Glutamatergic neuron (in vitro differentiated cells): ENCODE data around the gene GRPR. TPM values are rescaled to one million over a fixed set of nuclear protein-coding genes. Genes with fewer than 3 reads are reported as not detected.

Source experiments
- DNase-seq: peaks from one replicate; pipeline ENCODE4 v3.0.0; 2022
- H3K27ac Mint-ChIP-seq: one replicate; pipeline ENCODE4 v1.8.0; 2020; ENCODE audit warnings: mild to moderate bottlenecking, mixed read lengths, inconsistent platforms; ENCODE audit not compliant: unreplicated experiment
- H3K27me3 Mint-ChIP-seq: one replicate; pipeline ENCODE4 v1.8.0; 2020; ENCODE audit warnings: mild to moderate bottlenecking, moderate library complexity, mixed read lengths, inconsistent platforms; ENCODE audit not compliant: unreplicated experiment
- H3K36me3 Mint-ChIP-seq: one replicate; pipeline ENCODE4 v1.8.0; 2020; ENCODE audit warnings: mild to moderate bottlenecking, mixed read lengths, inconsistent platforms; ENCODE audit not compliant: unreplicated experiment
- H3K4me1 Mint-ChIP-seq: one replicate; pipeline ENCODE4 v1.8.0; 2020; ENCODE audit warnings: mild to moderate bottlenecking, low read depth, mixed read lengths, inconsistent platforms; ENCODE audit not compliant: unreplicated experiment
- H3K4me3 Mint-ChIP-seq: one replicate; pipeline ENCODE4 v1.8.0; 2020; ENCODE audit warnings: mild to moderate bottlenecking, mixed read lengths, inconsistent platforms; ENCODE audit not compliant: unreplicated experiment
- H3K9me3 Mint-ChIP-seq: one replicate; pipeline ENCODE4 v1.8.0; 2020; ENCODE audit warnings: mild to moderate bottlenecking, moderate library complexity, mixed read lengths, inconsistent platforms; ENCODE audit not compliant: unreplicated experiment
- total RNA-seq: library from RNA; stranded (reverse); fragmentation: NEBNext Ultra II Directional; extraction: Animal tissue kit (Norgen Biotek cat#: 25700); gene quantifications from one replicate; pipeline ENCODE4 v1.2.1, GENCODE V29; 2021; ENCODE audit not compliant: unreplicated experiment
- TF ChIP-seq, protein P1 (sequence below): fragments of 200-600 bp; sonication (generic); IDR thresholded peaks from one replicate; pipeline ENCODE4 v1.5.0; 2021; ENCODE audit not compliant: partially characterized antibody, unreplicated experiment

GRPR gene
- total RNA-seq, 1 donor from 2014 or later = 0.56 TPM

DNA sequence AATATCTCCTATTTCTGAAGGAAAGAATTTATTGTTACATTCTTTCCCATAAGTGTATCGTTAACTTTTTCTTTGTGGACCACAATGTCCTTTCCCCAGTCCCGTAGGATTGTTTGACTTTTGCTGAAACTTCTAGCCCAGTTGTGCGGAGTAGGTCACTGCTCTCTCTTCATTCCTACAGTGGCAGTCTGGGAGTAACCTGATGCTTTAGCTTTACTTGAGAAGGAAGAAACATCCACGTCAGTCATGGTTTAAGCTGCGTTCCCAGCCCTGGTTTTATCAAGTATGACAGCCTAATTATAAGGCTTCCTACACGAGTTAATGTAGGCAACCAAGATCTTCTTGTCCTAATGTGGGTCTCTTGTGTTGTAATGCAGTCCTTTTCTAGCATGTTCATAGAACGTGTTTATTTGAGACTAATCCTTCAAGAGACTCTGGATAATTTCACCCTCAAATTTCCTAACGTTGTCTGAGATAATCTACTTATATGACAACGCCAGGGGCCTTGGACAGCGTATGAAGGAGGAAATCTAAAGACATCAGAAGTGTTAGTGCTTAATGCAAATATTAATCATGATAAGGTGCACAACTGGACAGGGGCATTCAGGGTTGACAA, 40.8 kb upstream of the GRPR start:
- Mint-ChIP-seq H3K36me3 (no peaks in the 10 kb centered on the region), H3K27ac (no peak overlapping the region), H3K27me3 (peaks cover 1% of the 10 kb centered on the region), H3K4me1 (no peaks in the 10 kb centered on the region), H3K4me3 (no peak overlapping the region), H3K9me3 (peaks cover 2% of the 10 kb centered on the region)
- no peak for DNase-seq
- TF ChIP-seq, protein P1, sequence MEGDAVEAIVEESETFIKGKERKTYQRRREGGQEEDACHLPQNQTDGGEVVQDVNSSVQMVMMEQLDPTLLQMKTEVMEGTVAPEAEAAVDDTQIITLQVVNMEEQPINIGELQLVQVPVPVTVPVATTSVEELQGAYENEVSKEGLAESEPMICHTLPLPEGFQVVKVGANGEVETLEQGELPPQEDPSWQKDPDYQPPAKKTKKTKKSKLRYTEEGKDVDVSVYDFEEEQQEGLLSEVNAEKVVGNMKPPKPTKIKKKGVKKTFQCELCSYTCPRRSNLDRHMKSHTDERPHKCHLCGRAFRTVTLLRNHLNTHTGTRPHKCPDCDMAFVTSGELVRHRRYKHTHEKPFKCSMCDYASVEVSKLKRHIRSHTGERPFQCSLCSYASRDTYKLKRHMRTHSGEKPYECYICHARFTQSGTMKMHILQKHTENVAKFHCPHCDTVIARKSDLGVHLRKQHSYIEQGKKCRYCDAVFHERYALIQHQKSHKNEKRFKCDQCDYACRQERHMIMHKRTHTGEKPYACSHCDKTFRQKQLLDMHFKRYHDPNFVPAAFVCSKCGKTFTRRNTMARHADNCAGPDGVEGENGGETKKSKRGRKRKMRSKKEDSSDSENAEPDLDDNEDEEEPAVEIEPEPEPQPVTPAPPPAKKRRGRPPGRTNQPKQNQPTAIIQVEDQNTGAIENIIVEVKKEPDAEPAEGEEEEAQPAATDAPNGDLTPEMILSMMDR = no peak

DNA sequence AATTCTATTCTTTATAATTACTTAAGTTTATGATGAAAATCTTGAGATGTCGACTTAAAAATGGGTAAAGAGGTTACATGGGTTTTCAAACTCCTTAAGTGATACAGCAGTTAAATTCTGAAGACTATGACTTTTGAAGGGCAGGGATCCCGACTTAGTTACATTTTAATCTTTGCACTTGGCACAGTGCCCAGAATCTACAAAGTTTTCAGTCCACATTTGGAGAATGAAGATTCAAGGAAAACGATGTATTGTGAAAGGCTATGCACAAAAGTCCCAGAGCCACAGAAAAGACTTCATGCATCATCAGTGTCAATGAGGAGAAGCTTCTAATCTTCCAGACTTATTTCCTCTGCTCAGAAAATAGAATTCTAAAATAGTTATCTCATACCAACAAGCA, 36.3 kb upstream of the GRPR start:
- Mint-ChIP-seq H3K4me1 (no peaks in the 10 kb centered on the region), H3K4me3 (no peak overlapping the region), H3K27ac (no peak overlapping the region), H3K36me3 (no peaks in the 10 kb centered on the region), H3K27me3 (no peaks in the 10 kb centered on the region), H3K9me3 (no peaks in the 10 kb centered on the region)
- no peak for DNase-seq
- TF ChIP-seq, protein P1 = no peak

DNA sequence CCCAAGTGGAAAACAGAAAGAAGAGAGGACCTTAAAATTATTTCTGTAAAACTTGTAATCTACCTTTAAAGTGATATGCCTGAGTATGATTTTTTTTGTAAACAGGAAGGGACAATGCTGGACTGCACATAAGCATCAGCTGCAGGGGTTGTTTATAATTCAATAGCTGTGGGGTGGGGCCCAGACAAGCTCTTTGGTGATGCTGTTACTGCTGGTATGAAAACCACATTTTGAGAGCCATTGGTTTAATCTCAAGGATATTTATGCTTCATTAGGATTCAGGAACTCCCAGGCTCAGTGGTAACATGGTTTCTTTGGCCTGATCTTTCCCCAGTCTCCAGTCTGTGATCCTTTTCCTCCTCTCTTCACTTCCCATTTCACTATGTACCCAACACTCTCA, 34.3 kb upstream of the GRPR start:
- Mint-ChIP-seq H3K27me3 (no peaks in the 10 kb centered on the region), H3K36me3 (no peaks in the 10 kb centered on the region)

DNA sequence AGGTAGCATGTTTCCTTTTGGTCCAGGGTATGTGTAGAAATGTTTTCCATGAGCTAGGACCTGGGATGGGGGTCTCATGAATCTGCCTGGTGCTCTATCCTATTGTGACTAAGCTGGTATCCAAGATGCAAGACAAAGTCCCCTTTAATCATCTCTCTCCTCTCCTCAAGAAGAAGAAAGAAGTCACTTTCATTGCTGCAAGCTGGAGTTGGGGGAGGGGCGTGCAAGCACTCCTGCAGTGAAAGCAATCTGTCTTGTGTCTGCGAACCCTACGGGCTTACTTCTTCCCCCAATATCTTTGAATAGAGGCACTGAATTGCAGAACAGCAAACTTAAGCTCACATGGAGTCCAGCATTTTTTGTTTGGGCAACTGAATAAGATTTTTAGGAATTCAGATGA, 27.2 kb upstream of the GRPR start:
- peaks cover 2% of the 10 kb centered on the region for H3K4me1 Mint-ChIP-seq

More for the DNA sequence above, 34.3 kb upstream of the GRPR start:
- Mint-ChIP-seq H3K27ac (no peak overlapping the region), H3K4me1 (no peaks in the 10 kb centered on the region), H3K4me3 (no peak overlapping the region), H3K9me3 (peaks cover 3% of the 10 kb centered on the region)
- no peak for DNase-seq
- TF ChIP-seq, protein P1 = no peak

DNA sequence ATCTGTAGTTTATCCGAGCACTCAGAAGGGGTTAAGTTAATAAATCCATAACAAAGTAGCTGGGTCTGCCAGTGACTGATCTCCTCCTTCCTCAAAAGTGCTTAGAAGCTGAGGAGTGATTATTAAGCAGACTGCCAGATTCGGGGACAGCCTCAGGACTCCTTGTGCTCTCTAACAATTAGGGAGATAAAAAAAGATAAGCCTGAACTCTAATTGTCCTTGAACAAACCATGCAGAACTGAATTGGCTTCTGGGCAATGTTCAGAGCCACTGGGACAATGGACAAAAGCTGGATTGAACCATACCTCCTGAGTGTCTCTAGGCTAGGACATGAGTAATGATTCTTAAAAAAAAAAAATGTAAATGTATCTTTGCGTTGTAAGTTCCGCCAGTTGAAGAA, 22.7 kb upstream of the GRPR start:
- Mint-ChIP-seq H3K4me3 (no peak overlapping the region), H3K36me3 (no peaks in the 10 kb centered on the region), H3K27ac (no peak overlapping the region), H3K4me1 (peaks cover 2% of the 10 kb centered on the region), H3K27me3 (no peaks in the 10 kb centered on the region), H3K9me3 (no peaks in the 10 kb centered on the region)
- no peak for DNase-seq
- TF ChIP-seq, protein P1 = no peak

More for the DNA sequence above, 27.2 kb upstream of the GRPR start:
- H3K27me3 Mint-ChIP-seq = no peaks in the 10 kb centered on the region
- TF ChIP-seq, protein P1 = no peak
- no peak for DNase-seq
- H3K36me3 Mint-ChIP-seq = no peaks in the 10 kb centered on the region
- peaks cover 3% of the 10 kb centered on the region for H3K9me3 Mint-ChIP-seq
- no peak overlapping the region for H3K4me3 Mint-ChIP-seq
- no peak overlapping the region for H3K27ac Mint-ChIP-seq
